Loucy (cell line): Measurements from ENCODE around the gene MAD1L1.

Experiments
- EZH2phosphoT487 ChIP-seq: fragments of 200-600 bp; IDR thresholded peaks from 2 replicates; pipeline ENCODE4 v1.6.1; 2018; ENCODE audit warnings: antibody characterized with exemption, mild to moderate bottlenecking, moderate library complexity, borderline replicate concordance
- TF ChIP-seq, protein P1 (sequence below): fragments of 200-600 bp; sonication (generic); conservative IDR thresholded peaks from 2 replicates; pipeline ENCODE4 v1.5.1; 2014; ENCODE audit warnings: mild to moderate bottlenecking, antibody characterized with exemption, low read length

DNA sequence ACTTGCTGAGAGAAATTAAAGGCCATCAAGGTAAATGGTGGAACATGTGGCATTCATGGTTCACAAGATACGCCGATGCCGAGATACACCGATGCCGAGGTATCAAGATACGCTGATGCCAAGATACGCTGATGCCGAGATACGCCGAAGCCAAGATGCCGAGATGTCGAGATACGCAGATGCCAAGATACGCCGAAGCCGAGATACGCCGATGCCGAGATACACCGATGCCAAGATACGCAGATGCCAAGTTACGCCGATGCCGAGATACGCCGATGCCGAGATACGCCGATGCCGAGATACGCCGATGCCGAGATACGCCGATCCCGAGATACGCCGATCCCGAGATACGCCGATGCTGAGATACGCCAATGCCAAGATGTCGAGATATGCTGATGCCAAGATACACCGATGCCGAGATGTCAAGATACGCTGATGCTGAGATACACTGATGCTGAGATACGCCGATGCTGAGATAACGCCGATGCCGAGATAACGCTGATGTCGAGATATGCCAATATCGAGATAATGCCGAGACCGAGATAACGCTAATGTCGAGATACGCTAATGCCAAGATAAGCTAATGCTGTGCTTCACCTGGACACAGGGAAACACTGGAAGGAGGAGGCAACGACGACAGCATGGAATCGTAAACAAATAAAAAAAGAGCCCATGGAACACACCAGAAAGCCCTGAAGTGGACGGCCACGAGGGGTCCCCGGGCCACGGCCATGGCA lies 172.6 kb downstream of the MAD1L1 start:
- TF ChIP-seq, protein P1, sequence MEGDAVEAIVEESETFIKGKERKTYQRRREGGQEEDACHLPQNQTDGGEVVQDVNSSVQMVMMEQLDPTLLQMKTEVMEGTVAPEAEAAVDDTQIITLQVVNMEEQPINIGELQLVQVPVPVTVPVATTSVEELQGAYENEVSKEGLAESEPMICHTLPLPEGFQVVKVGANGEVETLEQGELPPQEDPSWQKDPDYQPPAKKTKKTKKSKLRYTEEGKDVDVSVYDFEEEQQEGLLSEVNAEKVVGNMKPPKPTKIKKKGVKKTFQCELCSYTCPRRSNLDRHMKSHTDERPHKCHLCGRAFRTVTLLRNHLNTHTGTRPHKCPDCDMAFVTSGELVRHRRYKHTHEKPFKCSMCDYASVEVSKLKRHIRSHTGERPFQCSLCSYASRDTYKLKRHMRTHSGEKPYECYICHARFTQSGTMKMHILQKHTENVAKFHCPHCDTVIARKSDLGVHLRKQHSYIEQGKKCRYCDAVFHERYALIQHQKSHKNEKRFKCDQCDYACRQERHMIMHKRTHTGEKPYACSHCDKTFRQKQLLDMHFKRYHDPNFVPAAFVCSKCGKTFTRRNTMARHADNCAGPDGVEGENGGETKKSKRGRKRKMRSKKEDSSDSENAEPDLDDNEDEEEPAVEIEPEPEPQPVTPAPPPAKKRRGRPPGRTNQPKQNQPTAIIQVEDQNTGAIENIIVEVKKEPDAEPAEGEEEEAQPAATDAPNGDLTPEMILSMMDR = no peak
- TF ChIP-seq EZH2phosphoT487 = no peak
